GM23248 (cell line): ENCODE measurements around the gene ELL2. TPM values are rescaled to one million over a fixed set of nuclear protein-coding genes. Genes with fewer than 3 reads are reported as not detected.

ENCODE experiments used
- DNase-seq: peaks from one replicate; pipeline ENCODE4 v3.0.0-alpha.2; 2015
- H2AFZ ChIP-seq: fragments of 200-600 bp; sonication (generic); 2 replicates; pipeline ENCODE4 v1.6.1; 2016; ENCODE audit warnings: antibody characterized with exemption
- H3F3A ChIP-seq: fragments of 200-600 bp; sonication (generic); 2 replicates; pipeline ENCODE4 v1.6.1; 2016; ENCODE audit warnings: mild to moderate bottlenecking, antibody characterized with exemption, mixed run types; ENCODE audit not compliant: insufficient read depth
- H3K27ac ChIP-seq: fragments of 200-600 bp; sonication (generic); 2 replicates; pipeline ENCODE4 v1.5.1; 2016; ENCODE audit warnings: mild to moderate bottlenecking
- H3K27me3 ChIP-seq: fragments of 200-600 bp; sonication (generic); replicated peaks from 2 replicates; pipeline ENCODE4 v1.6.1; 2016; ENCODE audit warnings: mild to moderate bottlenecking; ENCODE audit not compliant: insufficient read depth
- H3K36me3 ChIP-seq: fragments of 200-600 bp; sonication (generic); 2 replicates; pipeline ENCODE4 v1.6.1; 2016; ENCODE audit warnings: low read depth, mild to moderate bottlenecking
- H3K4me1 ChIP-seq: fragments of 200-600 bp; sonication (generic); 2 replicates; pipeline ENCODE4 v1.6.1; 2016; ENCODE audit warnings: mild to moderate bottlenecking; ENCODE audit not compliant: insufficient read depth
- H3K4me2 ChIP-seq: fragments of 200-600 bp; sonication (generic); one replicate; pipeline ENCODE4 v1.6.1; 2016; ENCODE audit warnings: mild to moderate bottlenecking; ENCODE audit not compliant: unreplicated experiment
- H3K4me3 ChIP-seq: fragments of 200-600 bp; sonication (generic); 2 replicates; pipeline ENCODE4 v1.5.1; 2016; ENCODE audit warnings: mild to moderate bottlenecking
- H3K79me2 ChIP-seq: fragments of 200-600 bp; sonication (generic); 2 replicates; pipeline ENCODE4 v1.6.1; 2016; ENCODE audit warnings: mild to moderate bottlenecking; ENCODE audit not compliant: insufficient read depth
- H3K9ac ChIP-seq: fragments of 200-600 bp; sonication (generic); 2 replicates; pipeline ENCODE4 v1.6.1; 2016; ENCODE audit warnings: mild to moderate bottlenecking
- H3K9me2 ChIP-seq: fragments of 200-600 bp; sonication (generic); 2 replicates; pipeline ENCODE4 v1.6.1; 2016; ENCODE audit warnings: mixed run types, mild to moderate bottlenecking, moderate library complexity; ENCODE audit not compliant: insufficient read depth
- H3K9me3 ChIP-seq: fragments of 200-600 bp; sonication (generic); one replicate; pipeline ENCODE4 v1.6.1; 2017; ENCODE audit warnings: low read depth
- H4K20me1 ChIP-seq: fragments of 200-600 bp; sonication (generic); 2 replicates; pipeline ENCODE4 v1.6.0; 2016; ENCODE audit not compliant: insufficient read depth
- EZH2 ChIP-seq: fragments of 200-600 bp; sonication (generic); IDR thresholded peaks from 2 replicates; pipeline ENCODE4 v1.6.1; 2018; ENCODE audit warnings: antibody characterized with exemption, mild to moderate bottlenecking; ENCODE audit not compliant: insufficient read depth, poor library complexity, severe bottlenecking
- EZH2phosphoT487 ChIP-seq: fragments of 200-600 bp; sonication (generic); IDR thresholded peaks from 2 replicates; pipeline ENCODE4 v1.6.1; 2018; ENCODE audit warnings: antibody characterized with exemption, moderate library complexity, mild to moderate bottlenecking, low read depth; ENCODE audit not compliant: insufficient read depth
- WGBS, 2 experiments: methylation state at CpG; one replicate each; pipeline ENCODE4 v1.1.6; 2015 to 2017; ENCODE audit warnings: low lambda C conversion rate in 2 of 2, low coverage in 1 of 2; ENCODE audit errors: missing lambda C conversion rate in 2 of 2; 5-methylcytosine and 5-hydroxymethylcytosine counted together
- in situ Hi-C: fragments of 300-500 bp; cut with MboI; formaldehyde crosslinking; loops from 2 replicates; pipeline ENCODE4 v1.15.0; 2020
- polyA plus RNA-seq: library from polyadenylated mRNA; unstranded; fragments of >200 nt; fragmentation: Nextera tagmentation; extraction: Ambion mirVana; gene quantifications from 2 replicates; pipeline ENCODE4 v1.2.1, GENCODE V29; 2016
- total RNA-seq: library from RNA; depleted of rRNA; stranded (reverse); fragments of >200 nt; shearing (Covaris generic); gene quantifications from 2 replicates; pipeline ENCODE4 v1.2.3, GENCODE V29; 2014

Gene ELL2
- total and polyA plus RNA-seq, 2 experiments from 2014 or later: 159 to 243 TPM

DNA sequence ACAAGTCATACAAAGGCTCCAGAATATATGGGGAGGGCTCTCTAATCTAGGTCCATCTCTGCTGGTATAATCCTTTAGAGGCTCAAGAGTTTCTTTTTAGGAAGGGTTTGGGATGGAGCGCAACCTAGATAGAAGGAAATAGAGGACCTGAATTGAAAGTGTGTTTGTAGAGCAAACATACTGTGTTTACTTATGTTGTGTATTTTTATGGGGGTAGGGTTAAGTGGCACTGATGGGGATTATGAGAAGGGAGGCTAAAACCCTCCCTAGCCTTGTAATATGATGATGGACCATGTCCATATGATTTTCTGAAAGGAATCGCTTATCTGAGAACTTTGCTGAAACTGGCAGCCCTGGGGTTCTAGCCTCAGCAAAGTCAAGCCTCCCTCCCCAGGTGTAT, 4.4 kb upstream of the ELL2 start:
- Histone ChIP-seq H3K27me3 (no peaks in the 10 kb centered on the region), H2AFZ (no peak overlapping the region), H3F3A (peaks cover 35% of the 10 kb centered on the region), H3K9me2 (no peaks in the 10 kb centered on the region), H3K4me1 (peaks cover 7% of the 10 kb centered on the region; the same call in 1 of the 2 replicates), H3K36me3 (no peaks in the 10 kb centered on the region), H3K79me2 (peaks cover 34% of the 10 kb centered on the region), H3K27ac (no peak overlapping the region), H3K9me3 (no peaks in the 10 kb centered on the region), H3K9ac (no peak overlapping the region), H4K20me1 (no peaks in the 10 kb centered on the region), H3K4me2 (no peak overlapping the region), H3K4me3 (no peak overlapping the region)
- 100% methylated on average over 2 of the region's 2 CpGs for WGBS, 2 experiments
- TF ChIP-seq EZH2phosphoT487 (no peak), EZH2 (no peak)
- in situ Hi-C loops: no loop called here
- DNase-seq: no peak

- no peaks in the 10 kb centered on the region for H4K20me1 ChIP-seq
- H3K4me2 ChIP-seq: no peak overlapping the region
- DNase-seq: peak; percentile 45
- no peak overlapping the region for H3K4me3 ChIP-seq
- in situ Hi-C loops: no loop called here
- no peaks in the 10 kb centered on the region for H3K9me3 ChIP-seq
- no peak overlapping the region for H2AFZ ChIP-seq
- H3K4me1 ChIP-seq: no peaks in the 10 kb centered on the region; the same call in 1 of the 2 replicates
- H3K9me2 ChIP-seq: no peaks in the 10 kb centered on the region
- no peaks in the 10 kb centered on the region for H3K27me3 ChIP-seq
- peak overlapping the region; percentile 18 for H3K27ac ChIP-seq
- WGBS, 2 experiments: 64 to 66% methylated on average over 8 of the region's 8 CpGs
- peaks cover 15% of the 10 kb centered on the region for H3K36me3 ChIP-seq
- H3K9ac ChIP-seq: no peak overlapping the region
- no peak for TF ChIP-seq EZH2phosphoT487
- no peak for TF ChIP-seq EZH2
- peaks cover 53% of the 10 kb centered on the region for H3K79me2 ChIP-seq
- H3F3A ChIP-seq: peaks cover 35% of the 10 kb centered on the region
These were observed 2.2 kb upstream of the ELL2 start for GRCh38 chr5:95963650-95964410.

- H3K4me3 ChIP-seq: no peak overlapping the region
These were observed 1.1 kb upstream of the ELL2 start for GRCh38 chr5:95962785-95963184.

DNA sequence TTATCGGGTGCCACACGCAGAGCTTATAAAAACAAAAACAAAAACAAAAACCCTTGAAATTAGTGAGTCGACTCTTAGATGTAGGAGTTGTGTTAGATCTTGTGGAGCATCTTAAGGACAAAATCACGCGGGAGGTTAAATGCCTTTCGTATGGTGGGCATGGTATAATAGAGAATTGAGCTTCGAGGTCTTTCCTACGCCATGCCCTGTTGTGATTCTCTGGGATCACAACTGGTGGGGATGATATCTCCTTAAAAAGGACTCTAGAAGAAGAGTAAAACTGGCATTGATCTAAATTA, 773 bp upstream of the ELL2 start:
- H3K9ac ChIP-seq: peak overlapping the region; percentile 98; the same call in 1 of the 2 replicates
- peaks cover 49% of the 10 kb centered on the region for H3F3A ChIP-seq
- TF ChIP-seq EZH2 (no peak), EZH2phosphoT487 (no peak)
- peak overlapping the region; percentile 97 for H3K4me3 ChIP-seq
- H2AFZ ChIP-seq: peak overlapping the region; percentile 68
- in situ Hi-C loops: no loop called here
- 80 to 84% methylated on average over 8 of the region's 8 CpGs for WGBS, 2 experiments
- DNase-seq: no peak
- no peaks in the 10 kb centered on the region for H3K9me2 ChIP-seq
- peaks cover 67% of the 10 kb centered on the region for H3K79me2 ChIP-seq
- H3K27ac ChIP-seq: peak overlapping the region; percentile 90
- peaks cover 6% of the 10 kb centered on the region for H3K4me1 ChIP-seq
- H3K9me3 ChIP-seq: no peaks in the 10 kb centered on the region
- H3K27me3 ChIP-seq: no peaks in the 10 kb centered on the region
- peaks cover 9% of the 10 kb centered on the region; the same call in 1 of the 2 replicates for H4K20me1 ChIP-seq
- peak overlapping the region; percentile 46 for H3K4me2 ChIP-seq
- H3K36me3 ChIP-seq: peaks cover 23% of the 10 kb centered on the region

More at GRCh38 chr5:95962785-95963184, 1.1 kb upstream of the ELL2 start:
- no peak for DNase-seq
- in situ Hi-C loops: no loop called here
- Histone ChIP-seq H3K9me3 (no peaks in the 10 kb centered on the region), H4K20me1 (peaks cover 5% of the 10 kb centered on the region; the same call in 1 of the 2 replicates), H3F3A (peaks cover 45% of the 10 kb centered on the region), H3K4me2 (no peak overlapping the region), H3K79me2 (peaks cover 63% of the 10 kb centered on the region), H3K9me2 (no peaks in the 10 kb centered on the region), H3K36me3 (peaks cover 19% of the 10 kb centered on the region), H3K4me1 (peaks cover 2% of the 10 kb centered on the region), H3K27ac (peak overlapping the region; percentile 90; the same call in 1 of the 2 replicates), H3K9ac (no peak overlapping the region), H2AFZ (peak overlapping the region; percentile 68; the same call in 1 of the 2 replicates), H3K27me3 (no peaks in the 10 kb centered on the region)
- 74 to 79% methylated on average over 6 of the region's 6 CpGs for WGBS, 2 experiments
- TF ChIP-seq EZH2phosphoT487 (no peak), EZH2 (no peak)
